Measurements from ENCODE around the gene FABP7.

Gene FABP7

DNA sequence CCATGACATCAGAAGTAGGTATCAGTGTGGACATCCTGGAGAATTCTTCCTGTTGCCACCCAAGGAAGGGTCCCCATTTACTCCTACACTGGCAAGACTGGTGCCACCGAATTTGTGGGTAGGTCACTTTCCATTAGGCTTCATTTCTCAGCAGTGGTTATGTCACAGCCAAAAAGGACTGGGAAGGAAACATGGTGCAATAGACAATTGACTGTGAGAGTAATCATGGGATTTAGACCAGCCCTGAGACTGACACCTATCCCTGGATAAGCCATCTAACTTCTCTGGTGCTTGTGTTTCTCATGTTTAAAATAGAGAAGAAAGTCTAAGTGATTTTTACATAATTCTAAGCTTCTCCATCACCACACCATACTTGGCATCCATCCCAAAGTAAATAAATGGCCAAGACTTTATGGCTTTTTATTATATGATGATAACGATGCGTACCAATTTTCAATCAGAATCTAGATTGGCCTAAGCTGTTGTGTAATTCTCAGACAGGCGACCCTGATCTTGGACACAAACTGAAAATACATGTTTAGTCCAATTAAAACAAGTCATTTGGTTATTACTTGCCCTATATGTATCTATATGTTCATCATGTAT is 19.7 kb downstream of the FABP7 start:
- DNase-seq, result no peak

DNA sequence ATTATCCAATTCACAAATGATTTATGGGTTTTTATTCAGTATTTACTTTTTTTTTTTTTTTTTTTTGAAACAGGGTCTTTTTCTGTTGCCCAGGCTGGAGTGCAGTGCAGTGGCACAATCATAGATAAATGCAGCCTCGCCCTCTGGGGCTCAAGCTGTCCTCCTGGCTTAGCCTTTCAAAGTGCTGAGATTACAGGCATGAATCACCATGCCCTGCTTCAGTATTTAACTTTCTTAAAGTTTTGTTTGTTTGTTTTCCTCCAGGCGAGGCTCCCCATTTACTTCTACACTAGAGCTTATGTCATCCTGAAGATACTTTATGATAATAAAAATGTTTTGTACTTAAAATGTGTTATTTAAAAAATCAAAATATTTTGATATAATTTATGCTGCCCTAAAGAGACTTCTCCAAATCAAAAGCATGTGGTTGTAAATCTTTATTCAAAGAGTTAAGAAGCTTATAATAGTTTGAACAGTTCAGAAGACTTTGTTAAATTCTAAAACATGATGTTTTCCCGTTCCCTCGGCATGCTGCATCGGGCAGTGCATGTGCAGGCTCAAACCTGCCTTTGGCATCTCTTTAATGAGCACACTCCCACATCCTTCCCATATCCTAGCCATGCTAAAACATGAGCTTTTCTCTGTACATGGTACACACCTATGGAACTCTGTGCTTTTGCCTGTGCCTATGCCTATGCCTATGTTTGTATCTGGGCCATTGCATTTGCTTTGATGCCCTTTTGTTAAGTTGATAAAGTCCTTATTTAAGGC is 20.6 kb downstream of the FABP7 start:
- no peak for DNase-seq

DNA sequence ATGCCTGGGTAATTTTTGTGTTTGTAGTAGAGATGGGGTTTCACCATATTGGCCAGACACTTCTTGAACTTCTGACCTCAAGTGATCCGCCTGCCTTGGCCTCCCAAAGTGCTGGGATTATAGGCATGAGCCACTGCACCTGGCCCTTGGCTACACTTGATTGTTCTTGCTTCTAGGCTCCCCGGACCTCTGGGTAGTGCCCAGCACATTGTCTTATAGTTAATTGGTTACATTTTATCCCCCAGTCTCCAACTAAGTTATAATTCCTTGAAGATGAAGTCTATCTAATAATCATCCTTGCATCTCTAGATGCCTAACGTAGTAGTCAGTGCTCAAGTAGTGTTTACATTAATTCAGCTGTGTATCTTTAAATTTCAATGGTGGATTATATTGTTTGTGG is 21.4 kb downstream of the FABP7 start:
- DNase-seq, result no peak

DNA sequence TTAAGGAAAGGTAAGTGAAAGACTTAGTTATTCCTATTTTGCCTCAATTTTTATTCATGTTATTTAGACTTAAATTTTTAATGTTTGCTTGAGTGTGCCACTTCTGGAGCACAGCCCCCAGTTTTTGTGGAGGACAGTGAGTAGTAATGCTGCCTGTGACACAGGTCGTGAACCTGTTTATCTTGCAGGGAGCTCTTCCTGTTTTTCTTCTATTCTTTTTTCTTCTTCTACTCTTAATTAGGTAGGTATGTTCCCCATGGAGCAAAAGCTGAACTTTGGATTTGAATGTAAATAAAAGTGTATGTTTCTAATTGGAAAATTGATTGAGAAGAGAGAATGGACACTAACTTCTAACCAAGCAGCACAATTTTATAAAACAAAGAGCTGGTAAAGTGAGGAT is 21.9 kb downstream of the FABP7 start:
- DNase-seq, result no peak

DNA sequence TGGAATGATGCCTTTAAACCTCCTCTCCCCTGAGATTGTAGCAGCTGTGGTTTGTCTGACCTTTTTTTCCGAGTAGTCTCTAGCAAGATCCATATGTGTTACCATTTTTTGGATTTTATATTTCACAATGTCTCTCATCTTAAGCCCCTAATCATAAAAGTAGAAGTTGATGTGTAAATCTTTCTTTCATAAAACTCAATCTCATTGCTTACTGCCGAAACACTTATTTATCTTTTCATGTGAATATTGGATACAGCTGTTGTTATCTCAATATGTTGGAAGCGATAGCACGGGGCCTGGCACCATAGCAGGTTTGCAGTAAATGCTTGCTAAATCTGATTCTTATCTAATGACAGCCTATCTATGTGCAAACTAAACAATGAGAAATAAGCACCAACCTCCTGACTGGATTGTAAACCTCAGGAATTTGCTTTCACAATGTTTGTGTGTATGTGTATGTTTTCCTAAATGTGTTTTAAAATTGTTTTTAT is 23.7 kb downstream of the FABP7 start:
- no peak for DNase-seq

DNA sequence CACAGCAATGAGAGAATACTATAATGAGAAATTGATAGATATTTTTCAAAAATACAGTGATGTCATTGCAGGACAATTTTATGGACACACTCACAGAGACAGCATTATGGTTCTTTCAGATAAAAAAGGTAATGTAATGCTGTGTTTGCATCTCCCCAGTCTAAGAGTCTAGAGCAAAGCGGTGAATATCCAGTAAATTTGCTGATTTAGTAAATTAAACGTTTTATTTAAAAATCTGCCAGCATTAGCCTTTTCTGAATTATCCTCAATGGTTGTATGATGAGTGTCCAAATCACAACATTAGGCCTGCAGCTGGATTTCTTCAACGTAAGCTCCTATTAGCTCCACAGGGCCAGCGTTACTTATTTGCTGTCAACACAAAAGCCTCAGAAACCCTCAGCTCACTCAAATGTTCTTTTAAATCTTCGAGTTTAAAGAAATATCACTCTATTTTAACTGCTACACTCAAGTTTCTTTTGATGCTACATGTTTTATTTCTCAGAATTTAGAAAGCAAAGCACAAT is 25.5 kb downstream of the FABP7 start:
- no peak for DNase-seq

DNA sequence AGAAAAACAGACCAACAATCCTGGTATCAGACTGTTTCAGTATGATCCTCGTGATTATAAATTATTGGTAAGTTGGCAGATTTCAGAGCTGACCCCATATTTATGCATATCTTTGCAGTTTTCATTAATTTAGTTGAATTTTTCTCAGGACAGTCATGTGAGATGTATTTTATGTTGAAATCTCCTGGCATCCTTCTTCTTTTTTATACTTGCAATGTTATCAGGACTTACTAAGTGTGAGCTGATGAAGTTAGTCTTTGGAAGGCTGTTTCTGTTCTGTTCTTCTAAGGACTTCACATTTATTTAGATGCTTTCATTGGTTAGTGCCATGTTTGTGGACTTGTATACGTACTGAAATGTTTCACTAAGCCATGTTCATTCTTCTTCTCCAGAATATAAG is 26.8 kb downstream of the FABP7 start:
- DNase-seq, result no peak

DNA sequence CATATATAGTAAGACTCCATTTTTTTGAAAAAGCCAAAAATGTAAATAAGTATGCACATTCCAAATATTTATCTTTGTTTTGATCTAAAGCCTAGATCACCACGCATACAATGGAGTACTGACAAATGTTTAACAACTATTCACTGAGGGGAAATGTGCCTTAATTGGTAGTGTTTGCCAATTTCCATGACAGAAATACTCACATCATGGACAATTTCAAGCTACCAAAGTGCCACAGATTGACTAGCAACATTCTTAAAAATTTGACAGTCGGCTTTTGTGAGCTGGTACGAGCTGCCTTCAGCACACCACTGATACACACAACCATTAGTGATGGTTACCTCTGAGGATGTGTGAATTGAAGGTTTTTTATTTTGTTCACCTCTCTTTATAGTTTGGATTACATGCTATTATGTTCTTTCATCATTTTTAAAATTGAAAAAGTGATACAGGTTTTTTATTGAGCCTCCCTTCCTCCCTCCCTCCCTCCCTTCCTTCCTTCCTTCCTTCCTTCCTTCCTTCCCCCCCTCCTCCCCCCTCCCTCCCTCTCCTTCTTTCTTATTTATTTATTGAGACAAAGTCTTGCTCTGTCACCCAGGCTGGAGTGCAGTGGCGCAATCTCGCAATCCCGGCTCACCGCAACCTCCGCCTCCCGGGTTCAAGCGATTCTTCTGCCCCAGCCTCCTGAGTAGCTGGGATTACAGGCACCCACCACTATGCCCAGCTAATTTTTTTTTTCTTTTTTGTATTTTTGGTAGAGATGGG is 28.8 kb downstream of the FABP7 start:
- DNase-seq, result no peak

DNA sequence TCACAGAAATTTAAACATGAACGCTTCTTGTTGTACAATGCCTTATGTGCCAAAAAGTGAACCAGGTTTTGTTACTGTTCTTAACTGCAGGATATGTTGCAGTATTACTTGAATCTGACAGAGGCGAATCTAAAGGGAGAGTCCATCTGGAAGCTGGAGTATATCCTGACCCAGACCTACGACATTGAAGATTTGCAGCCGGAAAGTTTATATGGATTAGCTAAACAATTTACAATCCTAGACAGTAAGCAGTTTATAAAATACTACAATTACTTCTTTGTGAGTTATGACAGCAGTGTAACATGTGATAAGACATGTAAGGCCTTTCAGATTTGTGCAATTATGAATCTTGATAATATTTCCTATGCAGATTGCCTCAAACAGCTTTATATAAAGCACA is 29.5 kb downstream of the FABP7 start:
- no peak for DNase-seq

DNA sequence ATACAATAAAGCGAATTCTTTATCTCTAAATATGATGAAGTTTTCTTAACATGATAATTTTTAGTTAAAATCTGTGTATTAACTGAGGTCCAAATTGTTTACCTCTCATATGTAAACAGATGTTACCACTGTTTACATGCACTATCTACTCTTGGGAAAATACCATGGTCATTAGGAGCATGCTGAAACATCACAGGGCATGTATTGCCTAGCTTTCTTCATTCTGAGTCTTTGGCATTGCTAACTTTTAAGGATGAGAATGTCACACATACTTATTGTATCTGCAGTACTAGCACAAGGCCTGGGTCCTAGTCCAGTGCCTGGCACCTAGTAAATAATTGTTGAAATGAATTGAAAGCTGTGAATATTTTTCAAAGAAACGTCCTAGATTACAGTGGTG is 30.2 kb downstream of the FABP7 start:
- DNase-seq, result no peak

DNA sequence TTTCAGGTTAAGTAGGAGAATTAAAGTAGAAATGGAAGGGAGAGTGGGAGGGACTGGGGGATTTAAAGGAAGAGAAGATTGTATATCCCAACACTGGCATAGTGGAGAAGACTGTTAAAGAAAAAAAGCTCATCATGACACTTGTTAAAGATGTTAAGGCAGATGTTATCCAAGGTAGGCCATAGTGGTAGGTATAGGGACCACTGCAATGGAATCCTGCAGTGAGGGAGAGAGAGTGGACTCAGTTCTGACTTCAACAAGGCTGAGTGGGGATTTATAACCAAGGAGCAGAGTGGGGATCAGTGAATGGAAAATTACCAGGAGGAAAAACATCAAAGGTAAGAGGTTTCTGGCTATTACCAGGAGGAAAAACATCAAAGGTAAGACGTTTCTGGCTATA is 30.7 kb downstream of the FABP7 start:
- DNase-seq, result no peak

DNA sequence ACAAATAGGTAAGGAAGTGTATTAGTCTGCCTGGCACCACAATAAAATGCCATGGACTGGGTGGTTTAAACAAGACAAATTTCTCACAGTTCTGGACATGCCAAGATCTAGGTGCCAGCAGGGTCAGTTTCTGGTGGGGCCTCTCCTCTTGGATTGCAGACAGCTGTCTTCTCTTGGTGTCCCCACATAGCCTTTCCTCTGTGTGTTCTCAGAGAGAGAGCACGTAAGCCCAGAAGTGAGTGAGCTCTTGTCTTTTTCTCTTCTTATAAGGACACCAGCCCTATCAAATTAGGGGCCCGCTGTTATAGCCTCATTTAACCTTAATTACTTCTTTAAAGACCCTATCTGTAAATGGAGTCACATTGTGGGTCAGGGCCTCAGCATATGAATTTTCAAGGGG is 37.8 kb downstream of the FABP7 start:
- no peak for DNase-seq

DNA sequence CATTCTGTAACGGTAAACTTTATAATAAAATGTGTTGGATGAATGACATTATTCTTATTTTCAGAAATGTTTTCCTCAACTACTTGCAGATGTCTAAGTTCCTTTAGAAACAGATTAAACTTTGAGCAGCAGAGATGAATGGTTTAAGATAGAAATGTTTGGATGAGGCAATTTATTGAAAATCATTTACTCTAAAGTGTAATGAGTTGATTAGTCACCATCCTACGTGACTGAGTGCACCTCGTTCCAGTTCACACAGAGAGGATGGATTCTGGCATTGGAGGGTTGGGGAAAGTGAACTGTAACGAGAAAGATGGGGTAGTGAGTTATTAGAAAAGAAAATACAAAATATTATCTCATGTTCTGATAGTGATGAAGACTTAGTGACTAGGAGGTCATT is 38.2 kb downstream of the FABP7 start:
- DNase-seq, result no peak

DNA sequence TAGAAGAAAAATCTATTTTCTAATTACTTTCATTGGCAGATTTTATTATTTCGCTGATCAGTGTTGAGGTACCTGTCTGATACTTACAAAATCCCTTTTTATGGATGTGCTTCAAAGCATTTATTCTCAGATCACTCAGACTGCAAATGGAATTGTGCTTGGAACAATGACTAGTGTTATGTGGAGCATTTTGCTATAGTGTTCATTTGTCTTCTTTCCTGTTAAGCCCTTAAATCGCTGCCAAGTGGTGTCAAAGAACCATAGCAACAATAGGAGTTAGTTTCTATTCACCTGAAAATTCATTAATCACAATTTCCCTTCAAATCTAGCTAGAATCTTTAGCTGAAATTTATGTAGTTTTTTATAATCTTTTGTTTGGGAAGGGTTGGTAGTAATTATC is 39.4 kb downstream of the FABP7 start:
- DNase-seq, result no peak

DNA sequence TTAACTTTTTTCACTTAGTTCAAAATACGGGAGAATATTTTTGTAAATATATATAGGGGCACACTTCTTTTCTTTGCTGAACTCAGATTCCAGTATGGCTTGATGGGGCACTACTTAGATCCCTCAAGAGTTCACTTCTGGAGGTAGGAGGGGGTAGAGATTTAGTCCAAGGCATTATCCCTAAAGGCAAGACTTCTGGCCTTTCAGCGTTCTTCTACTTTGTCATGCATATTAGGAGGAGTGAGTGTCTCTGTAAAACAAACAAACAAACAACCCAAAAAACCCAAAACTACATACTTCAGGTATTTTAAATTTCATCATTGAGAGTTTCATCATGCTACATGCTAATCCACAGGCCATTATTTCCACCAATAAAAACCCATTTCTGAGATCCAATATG is 41.6 kb downstream of the FABP7 start:
- no peak for DNase-seq

DNA sequence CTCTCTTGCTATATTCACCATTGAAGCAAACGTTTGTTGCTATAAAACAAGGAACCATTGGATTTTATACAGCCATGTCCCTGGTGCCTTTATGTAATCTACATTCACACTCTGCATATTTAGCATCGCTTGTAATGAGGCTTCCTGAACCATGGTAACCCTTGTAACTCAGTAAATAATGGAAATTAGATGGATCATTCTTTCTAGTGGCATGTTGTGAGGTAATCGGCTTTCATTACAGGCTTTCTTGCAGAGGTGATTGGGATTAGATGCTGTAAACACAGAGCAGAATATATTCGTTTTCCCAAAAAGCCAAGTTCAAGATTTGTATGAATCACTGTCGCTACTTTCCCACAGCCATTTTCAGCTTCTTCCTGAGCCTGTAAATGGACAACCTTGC is 45.6 kb downstream of the FABP7 start:
- DNase-seq, result no peak

DNA sequence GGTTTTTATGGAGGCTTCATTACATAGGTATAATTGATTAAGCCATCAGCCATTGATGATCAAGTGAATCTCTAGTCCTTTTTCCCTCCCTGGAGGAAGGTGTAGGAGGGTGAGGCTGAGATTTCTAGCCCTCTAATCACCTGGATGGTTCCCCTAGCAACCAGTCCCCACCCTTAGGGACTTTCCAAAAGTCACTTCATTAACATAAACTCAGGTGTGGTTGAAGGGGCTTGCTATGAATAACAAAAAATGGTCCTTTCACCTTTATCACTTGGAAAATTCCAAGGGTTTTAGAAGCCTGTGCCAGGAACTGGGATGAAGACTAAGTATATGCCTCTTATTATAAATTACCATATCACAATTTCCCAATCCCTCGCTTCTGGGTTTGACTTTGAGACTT is 49.9 kb downstream of the FABP7 start:
- DNase-seq, result no peak

DNA sequence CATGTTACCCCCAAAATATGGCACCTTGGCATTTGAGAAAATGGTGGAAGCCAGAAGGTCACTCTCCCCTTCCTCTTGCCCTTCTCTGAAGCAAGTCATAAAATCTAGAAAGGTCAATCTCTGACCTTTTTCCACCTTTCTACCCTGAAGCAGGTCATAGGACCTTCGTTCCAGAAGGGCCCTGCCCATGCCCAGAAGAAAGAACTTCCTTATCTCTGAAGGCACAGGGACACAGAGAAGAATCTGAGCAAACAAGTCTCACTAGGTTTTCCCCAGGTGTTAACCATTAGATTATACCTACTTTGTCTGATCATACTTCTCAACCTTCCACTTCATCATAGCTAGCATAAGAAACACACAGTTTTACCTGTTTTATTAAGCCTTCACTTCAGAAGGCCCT is 52.0 kb downstream of the FABP7 start:
- no peak for DNase-seq

DNA sequence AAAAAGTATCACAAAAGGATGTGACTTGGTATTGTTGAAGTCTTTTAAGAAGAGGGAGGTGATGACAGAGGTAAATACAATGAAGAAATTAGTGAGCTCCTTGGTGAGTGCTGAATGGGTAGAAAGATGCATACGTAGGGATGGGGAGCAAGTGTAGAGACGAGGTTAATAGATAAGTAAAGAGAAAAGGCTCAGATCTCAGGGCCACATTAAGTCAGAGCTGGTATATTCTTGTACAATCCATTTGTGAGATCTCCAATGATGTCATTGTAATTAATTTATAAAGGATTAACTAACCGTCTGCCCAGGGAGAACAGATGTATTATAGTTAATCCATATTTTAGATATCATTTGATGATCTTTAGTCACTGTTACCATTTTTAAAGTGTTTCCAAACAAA is 52.9 kb downstream of the FABP7 start:
- no peak for DNase-seq

DNA sequence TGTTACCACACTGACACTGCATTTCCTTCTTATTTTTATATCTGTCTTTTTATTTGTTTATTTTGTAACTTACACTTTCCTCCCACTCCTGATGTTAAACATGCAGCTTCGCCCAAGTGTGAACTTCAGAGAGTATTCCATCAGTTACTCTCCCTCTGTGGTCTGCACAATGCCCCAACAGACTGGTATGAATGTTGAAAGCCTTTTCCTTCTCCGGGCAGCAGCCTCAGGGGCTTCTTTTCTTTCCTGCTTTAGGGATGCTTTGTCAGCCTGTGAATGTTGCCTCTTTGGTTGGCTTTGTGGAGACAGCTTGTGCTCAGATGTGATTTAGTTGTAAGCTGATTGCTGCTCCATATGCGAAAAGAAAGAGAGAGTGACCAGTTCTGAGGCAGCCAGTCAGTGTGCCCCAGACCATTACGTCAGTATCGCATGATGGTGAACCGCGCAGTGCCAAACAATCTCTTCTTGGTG is 53.5 kb downstream of the FABP7 start:
- no peak for DNase-seq

All from activated naive CD4-positive, alpha-beta T cell (primary cell).